CD4-positive, alpha-beta T cell treated with Interleukin-17A for 4 hours (primary cell): Measurements from ENCODE around the gene KLRC3.
"Not testable (repeated sequence)": the region's sequence is repeated elsewhere in the genome, so short reads cannot be mapped to it uniquely, and the experiment has no call there.

Experiments
- DNase-seq: peaks from one replicate; pipeline ENCODE4 v3.0.0-alpha.2; 2020; ENCODE audit warnings: mixed read lengths

Gene KLRC3

GRCh38 chr12:10398168-10398567 lies 22.2 kb downstream of the KLRC3 start:
- DNase-seq: no peak

GRCh38 chr12:10397296-10397695 lies 23.1 kb downstream of the KLRC3 start:
- no peak for DNase-seq

- DNase-seq: not testable (repeated sequence)
Observed at GRCh38 chr12:10396176-10396575, 24.2 kb downstream of the KLRC3 start.

GRCh38 chr12:10395390-10395998 lies 24.9 kb downstream of the KLRC3 start:
- DNase-seq: no peak

- not testable (repeated sequence) for DNase-seq
Observed at GRCh38 chr12:10394531-10395152, 25.8 kb downstream of the KLRC3 start.

GRCh38 chr12:10393291-10393690 lies 27.1 kb downstream of the KLRC3 start:
- no peak for DNase-seq

GRCh38 chr12:10392394-10392930 lies 27.9 kb downstream of the KLRC3 start:
- no peak for DNase-seq

DNA sequence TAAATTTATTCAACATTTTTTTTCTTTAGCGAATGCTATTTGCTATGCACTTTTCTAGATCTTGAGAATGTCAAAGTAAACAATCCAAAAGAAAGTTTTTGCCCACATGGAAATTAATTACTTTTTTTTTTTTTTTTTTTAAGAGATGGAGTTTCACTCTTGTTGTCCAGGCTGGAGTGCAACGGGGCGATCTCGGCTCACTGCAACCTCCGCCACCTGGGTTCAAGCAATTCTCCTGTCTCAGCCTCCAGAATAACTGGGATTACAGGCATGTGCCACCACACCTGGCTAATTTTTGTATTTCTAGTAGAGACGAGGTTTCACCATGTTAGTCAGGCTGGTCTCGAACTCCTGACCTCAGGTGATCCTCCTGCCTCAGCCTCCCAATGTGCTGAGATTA lies 29.4 kb downstream of the KLRC3 start:
- DNase-seq: not testable (repeated sequence)

DNA sequence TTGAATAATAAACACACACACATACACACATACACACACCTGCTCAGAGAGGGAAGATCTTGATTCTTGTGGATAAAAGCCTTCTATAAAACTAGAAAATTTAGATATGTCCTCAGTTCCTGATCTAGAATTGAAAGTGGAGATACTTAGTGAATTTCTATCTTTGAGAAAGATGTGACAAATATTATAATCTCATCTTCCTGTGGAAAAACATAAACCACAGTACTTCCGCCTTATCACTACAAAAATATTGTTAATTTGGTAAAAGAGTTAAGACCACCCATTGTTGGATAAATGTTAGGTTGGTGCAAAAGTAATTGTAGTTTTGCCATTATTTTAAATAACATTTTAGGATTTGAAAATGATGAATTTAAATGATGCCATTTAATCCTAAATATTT lies 30.5 kb downstream of the KLRC3 start, which contains the start of gene KLRK1:
Gene KLRK1 (minus strand): TSS at position 138 of the 400 bp plus-strand sequence. CDS start 1,231 bp downstream, outside the sequence.
- no peak for DNase-seq

DNA sequence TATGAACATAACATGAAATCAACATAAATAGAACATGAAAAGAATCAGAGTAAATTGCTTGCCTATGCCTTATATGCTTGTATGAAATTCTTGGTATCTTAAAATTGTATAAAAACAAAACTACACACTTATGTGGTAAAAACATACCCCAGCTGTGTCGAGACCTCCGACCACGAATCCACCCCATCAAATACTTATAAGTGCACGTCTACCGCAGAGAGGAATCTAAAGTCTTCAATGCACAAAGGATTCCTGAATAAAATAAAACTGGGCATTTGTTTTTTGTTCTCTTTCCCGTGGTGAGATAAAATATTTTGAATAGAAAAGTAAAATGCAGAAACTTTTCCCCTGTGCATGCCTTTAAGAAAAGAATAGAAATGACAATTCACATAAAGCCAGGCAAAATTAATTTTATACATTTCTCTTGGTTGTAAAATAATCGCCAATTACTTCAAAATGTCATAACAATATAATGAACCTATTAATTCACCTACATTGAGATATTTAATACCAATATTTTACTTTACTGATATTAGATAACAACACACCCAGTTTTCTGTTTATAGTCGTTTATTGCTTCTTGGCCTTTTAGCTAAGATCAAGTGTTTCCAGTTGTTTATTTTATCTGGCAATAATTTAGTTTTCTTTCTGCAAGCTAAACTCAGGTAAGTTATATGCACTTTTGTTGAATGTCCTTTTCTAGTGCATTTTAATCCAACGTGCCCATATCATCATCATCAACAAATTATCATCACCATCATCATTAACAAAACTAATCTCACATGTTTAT lies 31.6 kb downstream of the KLRC3 start:
- no peak for DNase-seq

DNA sequence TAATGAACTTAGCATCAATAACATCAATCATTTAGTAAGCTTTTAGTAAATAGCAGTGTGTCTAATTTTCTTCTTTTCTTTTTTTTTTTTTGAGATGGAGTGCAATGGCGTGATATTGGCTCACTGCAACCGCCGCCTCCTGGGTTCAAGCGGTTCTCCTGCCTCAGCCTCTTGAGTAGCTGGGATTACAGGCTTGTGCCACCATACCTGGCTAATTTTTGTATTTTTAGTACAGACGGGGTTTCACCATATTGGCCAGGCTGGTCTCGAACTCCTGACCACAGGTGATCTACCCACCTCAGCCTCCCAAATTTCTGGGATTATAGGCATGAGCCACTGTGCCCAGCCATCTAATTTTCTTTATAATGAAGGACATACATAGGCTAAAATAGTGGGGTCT lies 32.9 kb downstream of the KLRC3 start:
- not testable (repeated sequence) for DNase-seq

DNA sequence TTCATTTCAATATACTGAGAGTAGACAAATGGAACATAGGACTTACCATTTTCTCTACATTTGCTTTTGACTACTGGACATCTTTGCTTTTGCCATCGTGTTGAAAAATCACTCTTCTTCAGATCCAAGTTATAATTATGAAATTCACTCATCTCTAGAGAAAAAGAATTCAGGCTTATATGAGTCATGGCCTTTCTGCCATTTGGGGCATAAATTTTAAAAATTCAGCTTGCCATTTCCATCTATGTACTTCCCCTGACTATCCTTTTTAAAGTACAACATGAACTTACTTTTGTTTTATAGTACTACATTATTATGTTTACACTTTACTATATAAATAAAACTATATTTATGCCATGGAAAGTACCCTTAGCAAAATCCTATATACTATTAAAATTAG lies 33.5 kb downstream of the KLRC3 start:
- DNase-seq: no peak

DNA sequence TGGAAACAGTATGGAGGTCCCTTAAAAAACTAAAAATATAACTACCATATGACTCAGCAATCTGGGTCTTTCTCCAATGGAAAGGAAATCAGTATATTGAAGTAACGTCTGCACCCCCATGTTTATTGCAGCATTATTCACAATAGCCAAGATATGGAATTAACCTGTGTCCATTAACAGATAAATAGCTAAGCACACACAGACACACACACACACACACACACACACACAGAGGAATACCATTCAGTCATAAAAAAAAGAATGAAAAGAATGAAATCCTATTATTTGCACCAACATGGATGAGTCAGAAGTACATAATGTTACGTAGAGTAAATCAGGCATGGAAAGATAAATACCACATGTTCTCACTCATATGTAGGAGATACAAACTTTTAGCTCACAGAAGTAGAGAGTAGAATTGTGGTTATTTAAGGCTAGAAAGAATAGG lies 35.2 kb downstream of the KLRC3 start:
- no peak for DNase-seq

- DNase-seq: no peak
Observed at GRCh38 chr12:10384191-10384590, 36.2 kb downstream of the KLRC3 start.

- no peak for DNase-seq
Observed at GRCh38 chr12:10381928-10382628, 38.3 kb downstream of the KLRC3 start.

DNA sequence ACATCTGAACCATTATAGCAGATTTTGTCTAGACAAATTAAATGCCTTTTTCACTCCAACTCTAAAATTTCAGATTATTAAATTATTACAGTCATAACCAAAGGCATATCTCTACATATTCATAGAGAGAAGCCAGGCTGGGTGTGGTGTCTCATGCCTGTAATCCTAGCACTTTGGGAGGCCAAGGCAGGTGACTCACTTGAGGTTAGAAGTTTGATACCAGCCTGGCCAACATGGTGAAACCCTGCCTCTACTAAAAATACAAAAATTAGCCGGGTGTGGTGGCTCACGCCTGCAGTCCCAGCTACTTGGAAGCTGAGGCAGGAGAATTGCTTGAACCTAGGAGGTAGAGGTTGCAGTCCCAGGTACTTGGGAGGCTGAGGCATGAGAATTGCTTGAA lies 41.7 kb downstream of the KLRC3 start:
- not testable (repeated sequence) for DNase-seq

GRCh38 chr12:10374624-10375018 lies 45.8 kb downstream of the KLRC3 start:
- DNase-seq: no peak

DNA sequence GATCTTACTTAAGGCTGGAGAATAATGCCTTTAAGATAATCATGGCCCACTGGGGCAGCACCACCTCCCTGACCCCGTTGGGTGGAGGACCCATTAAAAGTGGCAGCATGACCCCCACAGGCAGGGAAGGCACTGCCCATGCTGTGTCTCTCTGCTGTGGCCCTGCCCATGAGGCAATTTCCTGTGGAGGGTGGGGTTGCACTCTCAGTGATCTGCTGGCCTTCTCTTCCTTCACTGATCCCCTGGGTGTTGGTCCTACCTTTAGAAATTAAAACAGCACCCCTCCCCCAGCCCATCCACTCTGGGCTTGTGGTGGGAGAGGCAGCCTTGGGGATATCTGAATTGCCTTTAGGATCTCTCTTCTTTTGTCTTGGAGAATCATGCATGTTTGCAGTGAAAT lies 47.8 kb downstream of the KLRC3 start:
- no peak for DNase-seq

GRCh38 chr12:10371893-10372535 lies 48.4 kb downstream of the KLRC3 start:
- DNase-seq: not testable (repeated sequence)

DNA sequence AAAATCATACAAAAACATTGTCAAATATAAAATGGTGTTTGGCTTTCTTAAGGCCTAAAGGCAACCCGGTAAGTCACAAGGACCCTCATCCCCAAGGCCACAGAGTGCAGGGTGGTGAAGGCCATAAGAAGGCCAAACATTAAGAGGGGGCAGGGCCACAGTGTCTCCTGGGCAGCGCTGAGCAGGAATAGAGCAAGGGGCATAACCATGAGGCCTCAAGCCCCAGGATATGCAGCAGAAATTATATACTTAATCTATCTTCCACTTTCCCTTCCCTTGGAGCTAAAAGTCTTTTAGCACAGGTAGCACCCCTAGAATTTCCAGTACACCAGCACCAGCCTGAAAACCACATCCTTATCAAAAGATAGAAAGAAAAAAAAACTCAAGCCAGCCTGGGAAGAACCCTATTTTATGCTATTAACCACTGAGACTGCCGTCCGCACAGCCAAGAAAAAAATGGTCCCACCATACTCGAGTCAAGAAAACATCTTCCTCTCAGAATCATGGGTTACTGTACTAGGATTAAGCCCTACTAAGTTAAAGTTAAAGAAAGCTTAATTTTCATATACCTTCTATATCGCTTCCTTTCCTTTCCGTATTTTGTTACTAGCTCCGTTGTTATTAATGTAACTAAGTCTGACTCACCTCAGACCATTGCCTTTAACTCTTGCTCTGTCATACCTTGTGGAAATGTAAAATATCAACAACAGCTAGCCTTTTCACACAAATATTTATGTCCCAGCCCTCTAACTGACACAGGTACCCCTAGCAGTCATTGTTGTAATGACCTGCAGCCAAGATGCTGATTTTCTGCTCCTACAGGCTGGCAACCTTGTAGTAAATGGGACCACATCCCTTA lies 50.6 kb downstream of the KLRC3 start:
- no peak for DNase-seq
